Panc1 (cell line): ENCODE results near the gene SMPX.

Source experiments
- CTCF ChIP-seq: fragments of 450-650 bp; IDR thresholded peaks from 2 replicates; pipeline ENCODE4 v1.5.1; 2017; ENCODE audit warnings: mild to moderate bottlenecking
- TF ChIP-seq, protein P1 (sequence below), 2 experiments: IDR thresholded peaks; 2 replicates each; pipeline ENCODE4 v1.6.1; 2011 to 2012; ENCODE audit warnings: low read depth in 2 of 2, control low read depth in 1 of 2, low read length in 1 of 2, mild to moderate bottlenecking in 1 of 2, moderate library complexity in 1 of 2; ENCODE audit not compliant: insufficient read depth in 1 of 2

DNA sequence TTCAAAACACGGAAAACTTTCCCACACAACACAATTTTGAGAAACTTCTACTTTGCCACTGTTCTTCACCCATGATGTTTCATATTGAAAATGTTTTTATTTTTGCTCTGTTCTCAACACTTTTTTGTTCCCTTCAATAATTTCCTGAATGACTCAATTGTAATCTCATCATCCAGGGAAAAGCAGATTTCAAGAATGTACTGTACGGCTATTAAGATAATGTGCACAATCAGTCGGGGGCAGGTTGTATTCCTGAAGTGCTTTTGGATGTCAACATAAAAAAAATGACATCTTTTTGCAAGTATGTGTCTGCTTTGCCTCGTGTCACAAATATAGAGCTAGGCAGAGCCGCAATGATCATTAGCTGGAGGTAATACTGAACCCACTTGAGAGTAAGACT lies 9.7 kb downstream of the SMPX start:
- no peak for TF ChIP-seq CTCF
- TF ChIP-seq, protein P1, sequence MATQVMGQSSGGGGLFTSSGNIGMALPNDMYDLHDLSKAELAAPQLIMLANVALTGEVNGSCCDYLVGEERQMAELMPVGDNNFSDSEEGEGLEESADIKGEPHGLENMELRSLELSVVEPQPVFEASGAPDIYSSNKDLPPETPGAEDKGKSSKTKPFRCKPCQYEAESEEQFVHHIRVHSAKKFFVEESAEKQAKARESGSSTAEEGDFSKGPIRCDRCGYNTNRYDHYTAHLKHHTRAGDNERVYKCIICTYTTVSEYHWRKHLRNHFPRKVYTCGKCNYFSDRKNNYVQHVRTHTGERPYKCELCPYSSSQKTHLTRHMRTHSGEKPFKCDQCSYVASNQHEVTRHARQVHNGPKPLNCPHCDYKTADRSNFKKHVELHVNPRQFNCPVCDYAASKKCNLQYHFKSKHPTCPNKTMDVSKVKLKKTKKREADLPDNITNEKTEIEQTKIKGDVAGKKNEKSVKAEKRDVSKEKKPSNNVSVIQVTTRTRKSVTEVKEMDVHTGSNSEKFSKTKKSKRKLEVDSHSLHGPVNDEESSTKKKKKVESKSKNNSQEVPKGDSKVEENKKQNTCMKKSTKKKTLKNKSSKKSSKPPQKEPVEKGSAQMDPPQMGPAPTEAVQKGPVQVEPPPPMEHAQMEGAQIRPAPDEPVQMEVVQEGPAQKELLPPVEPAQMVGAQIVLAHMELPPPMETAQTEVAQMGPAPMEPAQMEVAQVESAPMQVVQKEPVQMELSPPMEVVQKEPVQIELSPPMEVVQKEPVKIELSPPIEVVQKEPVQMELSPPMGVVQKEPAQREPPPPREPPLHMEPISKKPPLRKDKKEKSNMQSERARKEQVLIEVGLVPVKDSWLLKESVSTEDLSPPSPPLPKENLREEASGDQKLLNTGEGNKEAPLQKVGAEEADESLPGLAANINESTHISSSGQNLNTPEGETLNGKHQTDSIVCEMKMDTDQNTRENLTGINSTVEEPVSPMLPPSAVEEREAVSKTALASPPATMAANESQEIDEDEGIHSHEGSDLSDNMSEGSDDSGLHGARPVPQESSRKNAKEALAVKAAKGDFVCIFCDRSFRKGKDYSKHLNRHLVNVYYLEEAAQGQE (IDR thresholded peaks at IDR 0.05; ENCODE audit: insufficient read depth in 1 of 2, low read depth in 2 of 2, low read length in 1 of 2): no peak
